IPS-18c (cell line): ENCODE data around the gene STEAP3.

Experiments used
- H3K4me3 ChIP-seq: 2 replicates; pipeline ENCODE4 v1.7.0; 2013; ENCODE audit warnings: low read depth, mild to moderate bottlenecking, low read length, moderate library complexity; ENCODE audit not compliant: insufficient read depth
- H3K9me3 ChIP-seq: one replicate; pipeline ENCODE4 v1.6.1; 2013; ENCODE audit warnings: mild to moderate bottlenecking, low read length, moderate library complexity; ENCODE audit not compliant: control insufficient read depth, insufficient read depth

The STEAP3 gene

GRCh38 chr2:119291588-119292167 lies 68.0 kb downstream of the STEAP3 start:
- Histone ChIP-seq H3K9me3 (no peaks in the 10 kb centered on the region), H3K4me3 (no peak overlapping the region)

GRCh38 chr2:119292226-119292625 lies 68.6 kb downstream of the STEAP3 start:
- no peaks in the 10 kb centered on the region for H3K9me3 ChIP-seq
- H3K4me3 ChIP-seq: no peak overlapping the region

- Histone ChIP-seq H3K9me3 (no peaks in the 10 kb centered on the region), H3K4me3 (no peak overlapping the region)
Measured at GRCh38 chr2:119293254-119293653, 69.6 kb downstream of the STEAP3 start.

GRCh38 chr2:119293900-119294299 lies 70.3 kb downstream of the STEAP3 start:
- no peak overlapping the region for H3K4me3 ChIP-seq
- H3K9me3 ChIP-seq: no peaks in the 10 kb centered on the region

- no peak overlapping the region for H3K4me3 ChIP-seq
- H3K9me3 ChIP-seq: no peaks in the 10 kb centered on the region
Measured at GRCh38 chr2:119294671-119295070, 71.0 kb downstream of the STEAP3 start.

GRCh38 chr2:119295688-119296375 lies 72.2 kb downstream of the STEAP3 start:
- Histone ChIP-seq H3K9me3 (no peaks in the 10 kb centered on the region), H3K4me3 (no peak overlapping the region)

GRCh38 chr2:119301413-119301812 lies 77.8 kb downstream of the STEAP3 start:
- H3K4me3 ChIP-seq: no peak overlapping the region
- no peaks in the 10 kb centered on the region for H3K9me3 ChIP-seq

GRCh38 chr2:119304847-119305246 lies 81.2 kb downstream of the STEAP3 start:
- Histone ChIP-seq H3K4me3 (no peak overlapping the region), H3K9me3 (no peaks in the 10 kb centered on the region)

GRCh38 chr2:119305497-119306195 lies 82.0 kb downstream of the STEAP3 start:
- H3K4me3 ChIP-seq: no peak overlapping the region
- H3K9me3 ChIP-seq: no peaks in the 10 kb centered on the region

GRCh38 chr2:119306196-119306590 lies 82.6 kb downstream of the STEAP3 start:
- Histone ChIP-seq H3K9me3 (no peaks in the 10 kb centered on the region), H3K4me3 (no peak overlapping the region)

GRCh38 chr2:119307419-119308140 lies 83.9 kb downstream of the STEAP3 start:
- Histone ChIP-seq H3K9me3 (no peaks in the 10 kb centered on the region), H3K4me3 (no peak overlapping the region)

GRCh38 chr2:119308793-119309330 lies 85.2 kb downstream of the STEAP3 start:
- Histone ChIP-seq H3K4me3 (no peak overlapping the region), H3K9me3 (no peaks in the 10 kb centered on the region)

- no peaks in the 10 kb centered on the region for H3K9me3 ChIP-seq
- H3K4me3 ChIP-seq: no peak overlapping the region
Measured at GRCh38 chr2:119311371-119311770, 87.7 kb downstream of the STEAP3 start.

- H3K4me3 ChIP-seq: no peak overlapping the region
Measured at GRCh38 chr2:119311831-119312230, 88.2 kb downstream of the STEAP3 start.

More at GRCh38 chr2:119311831-119312230, 88.2 kb downstream of the STEAP3 start:
- H3K9me3 ChIP-seq: no peaks in the 10 kb centered on the region
